WTC11 (cell line): ENCODE results near the gene B4GAT1. TPM values are rescaled to one million over a fixed set of nuclear protein-coding genes. Genes with fewer than 3 reads are reported as not detected.

Experiments
- ATAC-seq: fragments of 200-7000 bp; cut with Tn5 transposase; 2 replicates; pipeline ENCODE4 v1.10.0; 2021; ENCODE audit warnings: mild to moderate bottlenecking, moderate library complexity
- CTCF ChIA-PET: fragments of 300-600 bp; sonication (Branson Sonifier 250); formaldehyde crosslinking; loops from one replicate; lab custom pipeline; 2021; ENCODE audit warnings: antibody characterized with exemption; lab: Charles Lee
- POLR2A ChIA-PET: fragments of 350-600 bp; sonication (Branson Sonifier 250); formaldehyde crosslinking; loops from one replicate; lab custom pipeline; 2021; ENCODE audit warnings: antibody characterized with exemption; lab: Charles Lee
- DNase-seq: peaks from one replicate; pipeline ENCODE4 v3.0.0; 2021; ENCODE audit warnings: low spot score
- H3K27ac Mint-ChIP-seq: 2 replicates; pipeline ENCODE4 v1.8.0; 2021; ENCODE audit warnings: mixed read lengths
- H3K27me3 Mint-ChIP-seq: 2 replicates; pipeline ENCODE4 v1.8.0; 2021; ENCODE audit warnings: low read depth, mild to moderate bottlenecking, moderate library complexity, mixed read lengths
- H3K36me3 Mint-ChIP-seq: 2 replicates; pipeline ENCODE4 v1.8.0; 2021; ENCODE audit warnings: mixed read lengths
- H3K4me1 Mint-ChIP-seq: 2 replicates; pipeline ENCODE4 v1.8.0; 2022; ENCODE audit warnings: mixed read lengths
- H3K4me3 Mint-ChIP-seq: 2 replicates; pipeline ENCODE4 v1.8.0; 2021; ENCODE audit warnings: mild to moderate bottlenecking, moderate library complexity, mixed read lengths
- H3K9me3 Mint-ChIP-seq: 2 replicates; pipeline ENCODE4 v1.8.0; 2021; ENCODE audit warnings: mixed read lengths
- E2F5 ChIP-seq: sonication (generic); formaldehyde crosslinking; IDR thresholded peaks from 2 replicates; pipeline ENCODE4 v1.8.1; 2022; ENCODE audit warnings: mild to moderate bottlenecking, moderate library complexity, missing genetic modification reagents
- IRF2 ChIP-seq: sonication (generic); formaldehyde crosslinking; IDR thresholded peaks from 2 replicates; pipeline ENCODE4 v1.8.0; 2022; ENCODE audit warnings: low read depth, missing genetic modification reagents, borderline replicate concordance
- JUN ChIP-seq: sonication (generic); formaldehyde crosslinking; IDR thresholded peaks from 2 replicates; pipeline ENCODE4 v1.8.0; 2023; ENCODE audit warnings: mild to moderate bottlenecking, missing genetic modification reagents
- MAX ChIP-seq: sonication (generic); formaldehyde crosslinking; IDR thresholded peaks from 2 replicates; pipeline ENCODE4 v1.8.0; 2022; ENCODE audit warnings: mild to moderate bottlenecking, missing genetic modification reagents
- NFE2L1 ChIP-seq: sonication (generic); formaldehyde crosslinking; IDR thresholded peaks from 2 replicates; pipeline ENCODE4 v1.8.1; 2023; ENCODE audit warnings: missing genetic modification reagents
- NR2C2 ChIP-seq: sonication (generic); formaldehyde crosslinking; IDR thresholded peaks from 2 replicates; pipeline ENCODE4 v1.8.0; 2022; ENCODE audit warnings: mild to moderate bottlenecking, missing genetic modification reagents
- NR3C1 ChIP-seq: sonication (generic); formaldehyde crosslinking; conservative IDR thresholded peaks from 2 replicates; pipeline ENCODE4 v1.8.1; 2023; ENCODE audit warnings: low read depth, mild to moderate bottlenecking, missing genetic modification reagents
- OVOL2 ChIP-seq: fragments of 250-450 bp; sonication (Bioruptor Pico); IDR thresholded peaks from 2 replicates; pipeline ENCODE4 v1.9.0; 2021; ENCODE audit warnings: mild to moderate bottlenecking, borderline replicate concordance
- PRDM15 ChIP-seq: sonication (generic); formaldehyde crosslinking; IDR thresholded peaks from 2 replicates; pipeline ENCODE4 v1.8.0; 2022; ENCODE audit warnings: missing genetic modification reagents
- RELA ChIP-seq: sonication (generic); formaldehyde crosslinking; IDR thresholded peaks from 2 replicates; pipeline ENCODE4 v1.8.1; 2022; ENCODE audit warnings: missing genetic modification reagents, mild to moderate bottlenecking, borderline replicate concordance
- TEAD4 ChIP-seq: sonication (generic); formaldehyde crosslinking; IDR thresholded peaks from 2 replicates; pipeline ENCODE4 v1.8.0; 2022; ENCODE audit warnings: mild to moderate bottlenecking, missing genetic modification reagents
- ZBTB21 ChIP-seq: sonication (generic); formaldehyde crosslinking; IDR thresholded peaks from 2 replicates; pipeline ENCODE4 v1.8.1; 2023; ENCODE audit warnings: mild to moderate bottlenecking, missing genetic modification reagents, borderline replicate concordance
- ZNF121 ChIP-seq: sonication (generic); formaldehyde crosslinking; IDR thresholded peaks from 2 replicates; pipeline ENCODE4 v1.8.0; 2023; ENCODE audit warnings: missing genetic modification reagents
- ZNF423 ChIP-seq: fragments of 250-450 bp; sonication (Bioruptor Pico); IDR thresholded peaks from 2 replicates; pipeline ENCODE4 v2.1.2; 2022; ENCODE audit warnings: mild to moderate bottlenecking, moderate library complexity
- total RNA-seq: library from RNA; stranded (reverse); gene quantifications from 3 replicates; pipeline ENCODE4 v1.2.3, GENCODE V29; 2021
- TF ChIP-seq, protein P1 (sequence below): sonication (generic); formaldehyde crosslinking; IDR thresholded peaks from 2 replicates; pipeline ENCODE4 v1.8.0; 2023; ENCODE audit warnings: missing genetic modification reagents

B4GAT1 gene
- total RNA-seq, 1 experiment from 2014 or later, result 34.1 TPM

GRCh38 chr11:66328302-66329144 is 18.9 kb downstream of the B4GAT1 start (continued):
- no peak for TF ChIP-seq NR3C1
- TF ChIP-seq TEAD4 (CRISPR knock-in tag), result 0 out of 2 replicates have a peak, but pooled peaks have one; percentile 72
- TF ChIP-seq ZNF121 (CRISPR knock-in tag), result peak; percentile 72
- TF ChIP-seq OVOL2 (CRISPR knock-in tag), result no peak
- no peak for TF ChIP-seq IRF2 (CRISPR knock-in tag)
- TF ChIP-seq NFE2L1 (CRISPR knock-in tag), result peak; percentile 8; the same call in 1 of the 2 replicates
- no peak for TF ChIP-seq RELA
- peak; percentile 46; the same call in 1 of the 2 replicates for TF ChIP-seq ZNF423
- TF ChIP-seq JUN, result no peak
- TF ChIP-seq E2F5 (CRISPR knock-in tag), result no peak
- TF ChIP-seq MAX (CRISPR knock-in tag), result peak; percentile 99
- TF ChIP-seq NR2C2 (CRISPR knock-in tag), result no peak

GRCh38 chr11:66328031-66328301 is 19.5 kb downstream of the B4GAT1 start:
- ATAC-seq, result peak; percentile 6
- no peak for DNase-seq
- CTCF ChIA-PET, result no interaction called here

More at GRCh38 chr11:66328031-66328301, 19.5 kb downstream of the B4GAT1 start:
- H3K27me3 Mint-ChIP-seq, result peaks cover 11% of the 10 kb centered on the region
- no peak overlapping the region for H3K27ac Mint-ChIP-seq
- H3K36me3 Mint-ChIP-seq, result no peaks in the 10 kb centered on the region
- TF ChIP-seq PRDM15 (CRISPR knock-in tag), result no peak
- TF ChIP-seq, protein P1, sequence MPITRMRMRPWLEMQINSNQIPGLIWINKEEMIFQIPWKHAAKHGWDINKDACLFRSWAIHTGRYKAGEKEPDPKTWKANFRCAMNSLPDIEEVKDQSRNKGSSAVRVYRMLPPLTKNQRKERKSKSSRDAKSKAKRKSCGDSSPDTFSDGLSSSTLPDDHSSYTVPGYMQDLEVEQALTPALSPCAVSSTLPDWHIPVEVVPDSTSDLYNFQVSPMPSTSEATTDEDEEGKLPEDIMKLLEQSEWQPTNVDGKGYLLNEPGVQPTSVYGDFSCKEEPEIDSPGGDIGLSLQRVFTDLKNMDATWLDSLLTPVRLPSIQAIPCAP (CRISPR knock-in tag), result 0 out of 2 replicates have a peak, but pooled peaks have one; percentile 57
- peak; percentile 41; the same call in 1 of the 2 replicates for TF ChIP-seq ZBTB21 (CRISPR knock-in tag)
- POLR2A ChIA-PET, result no interaction called here
- H3K4me3 Mint-ChIP-seq, result no peak overlapping the region
- H3K9me3 Mint-ChIP-seq, result 0 out of 2 replicates have a peak, but pooled peaks cover 6% of the 10 kb centered on the region
- H3K4me1 Mint-ChIP-seq, result peaks cover 15% of the 10 kb centered on the region
